ENCODE measurements around the gene PATJ. TPM values are rescaled to one million over a fixed set of nuclear protein-coding genes. Genes with fewer than 3 reads are reported as not detected.
"Not testable (repeated sequence)": the region's sequence is repeated elsewhere in the genome, so short reads cannot be mapped to it uniquely, and the experiment has no call there.

Gene PATJ
- polyA plus RNA-seq, 1 experiment: 3.6 TPM

- POLR2A ChIA-PET: no interaction called here
- H3K9me3 ChIP-seq (ENCODE audit: control insufficient read depth, insufficient read depth, low read length): no peaks in the 10 kb centered on the region
- H3K4me3 ChIP-seq (ENCODE audit: low read depth, low read length): no peak overlapping the region
- CTCF ChIA-PET: no interaction called here
- H3K27ac ChIP-seq (ENCODE audit: low read depth, low read length): no peak overlapping the region
- no peaks in the 10 kb centered on the region for H3K27me3 ChIP-seq (ENCODE audit: control insufficient read depth, insufficient read depth, low read length)
- no peak for DNase-seq (ENCODE audit: low read depth, low spot score)
- TF ChIP-seq, protein P1, sequence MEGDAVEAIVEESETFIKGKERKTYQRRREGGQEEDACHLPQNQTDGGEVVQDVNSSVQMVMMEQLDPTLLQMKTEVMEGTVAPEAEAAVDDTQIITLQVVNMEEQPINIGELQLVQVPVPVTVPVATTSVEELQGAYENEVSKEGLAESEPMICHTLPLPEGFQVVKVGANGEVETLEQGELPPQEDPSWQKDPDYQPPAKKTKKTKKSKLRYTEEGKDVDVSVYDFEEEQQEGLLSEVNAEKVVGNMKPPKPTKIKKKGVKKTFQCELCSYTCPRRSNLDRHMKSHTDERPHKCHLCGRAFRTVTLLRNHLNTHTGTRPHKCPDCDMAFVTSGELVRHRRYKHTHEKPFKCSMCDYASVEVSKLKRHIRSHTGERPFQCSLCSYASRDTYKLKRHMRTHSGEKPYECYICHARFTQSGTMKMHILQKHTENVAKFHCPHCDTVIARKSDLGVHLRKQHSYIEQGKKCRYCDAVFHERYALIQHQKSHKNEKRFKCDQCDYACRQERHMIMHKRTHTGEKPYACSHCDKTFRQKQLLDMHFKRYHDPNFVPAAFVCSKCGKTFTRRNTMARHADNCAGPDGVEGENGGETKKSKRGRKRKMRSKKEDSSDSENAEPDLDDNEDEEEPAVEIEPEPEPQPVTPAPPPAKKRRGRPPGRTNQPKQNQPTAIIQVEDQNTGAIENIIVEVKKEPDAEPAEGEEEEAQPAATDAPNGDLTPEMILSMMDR (IDR thresholded peaks at IDR 0.05; ENCODE audit: low read depth, low read length): no peak
Measured at GRCh38 chr1:61961009-61961408, 218.7 kb downstream of the PATJ start.

GRCh38 chr1:61962631-61963030 is 220.4 kb downstream of the PATJ start:
- TF ChIP-seq, protein P1 (IDR thresholded peaks at IDR 0.05; ENCODE audit: low read depth, low read length): no peak
- CTCF ChIA-PET: no interaction called here
- POLR2A ChIA-PET: no interaction called here

DNA sequence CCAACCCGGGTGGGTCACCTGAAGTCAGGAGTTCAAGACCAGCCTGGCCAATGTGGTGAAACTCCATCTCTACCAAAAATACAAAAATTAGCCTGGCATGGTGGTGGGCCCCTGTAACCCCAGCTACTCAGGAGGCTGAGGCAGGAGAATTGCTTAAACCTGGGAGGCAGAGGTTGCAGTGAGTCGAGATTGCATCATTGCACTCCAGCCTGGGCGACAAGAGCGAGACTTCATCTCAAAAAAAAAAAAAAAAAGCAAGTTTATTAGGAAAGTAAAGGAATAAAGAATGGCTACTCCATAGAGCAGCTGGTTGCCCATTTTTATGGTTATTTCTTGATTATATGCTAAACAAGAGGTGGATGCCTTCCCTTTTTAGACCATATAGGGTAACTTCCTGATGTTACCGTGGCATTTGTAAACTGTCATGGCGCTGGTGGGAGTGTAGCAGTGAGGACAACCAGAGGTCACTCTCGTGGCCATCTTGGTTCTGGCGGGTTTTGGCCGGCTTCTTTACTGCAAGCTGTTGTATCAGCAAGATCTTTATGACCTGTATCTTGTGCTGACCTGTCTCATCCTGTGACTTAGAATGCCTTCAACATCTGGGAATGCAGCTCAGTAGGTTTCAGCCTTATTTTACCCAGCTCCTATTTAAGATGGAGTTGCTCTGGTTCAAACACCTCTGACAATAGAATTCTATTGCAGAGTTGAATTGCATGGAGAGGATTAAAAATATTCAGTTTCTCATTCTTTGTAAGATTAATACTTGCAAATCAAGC is 224.4 kb downstream of the PATJ start:
- DNase-seq (ENCODE audit: low read depth, low spot score); CTCF ChIA-PET; H3K27me3 ChIP-seq (ENCODE audit: control insufficient read depth, insufficient read depth, low read length); H3K4me3 ChIP-seq (ENCODE audit: low read depth, low read length); H3K27ac ChIP-seq (ENCODE audit: low read depth, low read length); POLR2A ChIA-PET; H3K9me3 ChIP-seq (ENCODE audit: control insufficient read depth, insufficient read depth, low read length): not testable (repeated sequence)

More at GRCh38 chr1:61962631-61963030, 220.4 kb downstream of the PATJ start:
- Histone ChIP-seq H3K4me3 (ENCODE audit: low read depth, low read length) (no peak overlapping the region), H3K27ac (ENCODE audit: low read depth, low read length) (no peak overlapping the region), H3K27me3 (ENCODE audit: control insufficient read depth, insufficient read depth, low read length) (no peaks in the 10 kb centered on the region), H3K9me3 (ENCODE audit: control insufficient read depth, insufficient read depth, low read length) (no peaks in the 10 kb centered on the region)
- DNase-seq (ENCODE audit: low read depth, low spot score): no peak

- DNase-seq (ENCODE audit: low read depth, low spot score): no peak
- ChIA-PET POLR2A (no interaction called here), CTCF (no interaction called here)
Measured at GRCh38 chr1:61967750-61968149, 225.5 kb downstream of the PATJ start.

GRCh38 chr1:61968869-61969268 is 226.6 kb downstream of the PATJ start:
- Histone ChIP-seq H3K9me3 (ENCODE audit: control insufficient read depth, insufficient read depth, low read length) (no peaks in the 10 kb centered on the region), H3K27me3 (ENCODE audit: control insufficient read depth, insufficient read depth, low read length) (no peaks in the 10 kb centered on the region), H3K27ac (ENCODE audit: low read depth, low read length) (no peak overlapping the region), H3K4me3 (ENCODE audit: low read depth, low read length) (no peak overlapping the region)
- TF ChIP-seq, protein P1 (IDR thresholded peaks at IDR 0.05; ENCODE audit: low read depth, low read length): no peak
- no peak for DNase-seq (ENCODE audit: low read depth, low spot score)
- ChIA-PET CTCF (no interaction called here), POLR2A (no interaction called here)

More at GRCh38 chr1:61967750-61968149, 225.5 kb downstream of the PATJ start:
- Histone ChIP-seq H3K27ac (ENCODE audit: low read depth, low read length) (no peak overlapping the region), H3K4me3 (ENCODE audit: low read depth, low read length) (no peak overlapping the region), H3K9me3 (ENCODE audit: control insufficient read depth, insufficient read depth, low read length) (no peaks in the 10 kb centered on the region), H3K27me3 (ENCODE audit: control insufficient read depth, insufficient read depth, low read length) (no peaks in the 10 kb centered on the region)
- TF ChIP-seq, protein P1 (IDR thresholded peaks at IDR 0.05; ENCODE audit: low read depth, low read length): no peak
